ENCODE data around the gene THEM4.

THEM4 gene

DNA sequence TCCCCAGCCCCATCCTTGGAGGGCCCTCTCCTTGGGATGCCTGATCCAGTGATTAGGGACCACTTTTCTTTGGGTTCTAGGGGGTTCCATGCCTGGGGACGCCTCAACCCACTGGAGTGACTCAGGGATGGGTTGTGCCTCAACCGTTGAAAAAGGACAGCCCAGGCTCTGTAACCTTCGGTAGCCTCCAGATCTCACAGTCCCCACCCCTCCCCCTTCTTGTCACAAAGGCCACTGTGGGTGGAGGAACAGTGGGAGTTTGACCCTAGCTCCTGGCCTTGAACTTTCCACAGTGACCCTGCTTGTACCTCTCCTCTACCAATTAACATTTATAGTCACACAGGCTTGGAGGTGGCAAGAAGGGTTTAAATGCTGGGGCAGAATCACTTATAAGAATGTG, 75.1 kb downstream of the THEM4 start:
- no peak for DNase-seq

DNA sequence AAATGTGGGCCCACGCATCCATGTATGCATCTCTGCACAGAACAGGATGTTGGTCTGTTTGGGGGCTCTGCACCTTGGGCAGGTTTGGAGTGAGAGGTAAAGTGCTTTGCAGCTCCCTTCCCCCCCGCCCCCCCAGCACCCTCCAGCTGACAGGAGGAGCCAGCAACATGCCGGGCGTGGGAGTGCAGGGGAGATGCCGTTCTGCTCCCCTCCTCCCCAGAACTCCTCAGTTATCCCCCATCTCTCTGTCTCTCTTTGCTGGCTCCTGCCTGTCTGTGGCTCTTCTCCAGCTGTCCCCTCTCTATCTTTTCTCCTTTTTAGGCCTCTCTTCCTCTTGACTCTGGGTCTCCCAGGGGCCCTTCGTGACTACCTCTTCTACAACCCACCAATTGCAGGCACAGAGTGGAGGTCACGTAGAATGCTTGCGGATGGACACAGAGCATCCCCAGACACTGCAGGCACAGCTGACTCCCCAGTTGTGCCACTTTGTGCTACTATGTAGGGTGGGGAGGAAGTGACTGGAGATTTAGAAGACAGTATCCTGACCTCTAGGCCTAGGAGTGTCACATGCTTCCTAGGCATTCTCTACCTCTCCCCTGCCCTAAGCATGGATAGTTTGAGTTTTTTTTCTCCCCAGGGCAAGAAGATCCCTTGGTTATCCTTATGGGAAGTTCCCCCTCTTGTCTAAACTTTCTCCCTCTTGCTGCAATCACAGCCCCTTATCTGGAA, 76.0 kb downstream of the THEM4 start:
- no peak for DNase-seq

DNA sequence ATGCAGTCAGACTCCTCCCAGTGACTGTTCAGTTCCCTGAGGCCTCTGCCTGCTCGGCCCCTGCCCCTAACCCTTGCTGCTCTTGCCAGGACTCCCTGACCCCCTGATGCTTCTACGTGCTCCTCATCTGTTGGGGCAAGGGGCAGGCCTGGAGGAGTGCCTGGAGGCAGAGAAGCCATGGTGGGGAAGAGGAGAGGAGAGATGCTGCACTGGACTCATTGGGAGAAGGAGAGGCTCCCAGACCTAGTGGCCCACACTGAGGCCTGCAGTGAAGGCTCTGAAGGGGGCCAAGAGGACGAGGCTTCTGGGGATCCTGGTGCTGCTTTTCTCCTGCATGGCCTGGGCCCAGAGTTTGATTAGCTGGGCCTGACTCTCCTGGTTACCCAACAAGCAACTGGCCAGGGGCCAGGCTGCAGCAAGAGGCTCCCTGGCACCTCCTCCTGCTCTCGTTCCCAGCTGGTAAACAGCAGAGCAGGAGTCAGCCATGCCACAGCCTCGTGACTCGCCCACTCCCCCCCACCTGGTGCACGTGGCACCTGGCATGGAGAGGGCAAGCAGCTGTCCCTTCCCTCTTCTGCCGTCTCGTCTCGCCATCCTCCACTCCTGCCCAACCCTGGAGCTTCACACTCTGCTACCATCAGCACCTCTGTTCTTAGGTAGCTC, 76.9 kb downstream of the THEM4 start:
- peak; percentile 95 for DNase-seq

DNA sequence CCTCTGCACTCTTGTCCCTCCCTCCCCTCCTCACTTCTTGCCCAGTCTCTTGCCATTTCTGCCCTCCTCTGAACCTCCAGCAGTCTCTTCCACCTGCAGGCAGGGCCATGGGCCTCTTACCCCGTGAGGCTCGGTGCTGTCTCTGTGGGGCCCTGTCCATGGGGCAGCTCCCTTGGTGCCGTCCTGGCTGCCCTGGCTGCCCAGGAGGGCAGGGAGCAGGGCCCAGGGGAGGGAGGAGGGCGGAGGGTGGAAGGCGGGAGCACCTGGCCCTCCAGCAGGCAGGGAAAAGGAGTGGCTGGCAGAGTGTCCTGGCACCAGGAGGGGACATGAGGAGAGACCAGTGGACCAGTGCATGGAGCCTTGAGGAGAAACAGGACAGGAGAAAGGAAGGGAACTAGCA, 77.7 kb downstream of the THEM4 start, which contains the start of gene RORC:
TSS of gene RORC (minus strand) at position 198 of the 400 bp plus-strand sequence. CDS start at position 160, 38 bp downstream.
- peak; percentile 26 for DNase-seq

DNA sequence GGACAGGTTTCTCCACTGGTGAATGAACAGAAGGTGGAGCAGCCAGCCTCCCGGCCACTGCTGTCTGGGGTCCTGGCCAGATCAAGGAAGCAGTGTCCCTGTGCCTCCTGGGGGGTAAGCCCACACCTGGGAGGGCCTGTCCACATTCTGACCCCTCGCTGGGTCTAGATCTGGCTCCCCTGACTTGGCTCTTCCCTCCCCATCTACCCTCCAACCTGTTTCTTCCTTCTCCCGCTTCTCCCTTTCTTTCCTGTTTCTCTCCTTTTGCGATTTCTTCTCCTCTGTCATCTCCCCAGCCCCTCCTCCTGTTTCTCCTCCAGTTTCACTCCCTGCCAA, 78.1 kb downstream of the THEM4 start:
- no peak for DNase-seq

DNA sequence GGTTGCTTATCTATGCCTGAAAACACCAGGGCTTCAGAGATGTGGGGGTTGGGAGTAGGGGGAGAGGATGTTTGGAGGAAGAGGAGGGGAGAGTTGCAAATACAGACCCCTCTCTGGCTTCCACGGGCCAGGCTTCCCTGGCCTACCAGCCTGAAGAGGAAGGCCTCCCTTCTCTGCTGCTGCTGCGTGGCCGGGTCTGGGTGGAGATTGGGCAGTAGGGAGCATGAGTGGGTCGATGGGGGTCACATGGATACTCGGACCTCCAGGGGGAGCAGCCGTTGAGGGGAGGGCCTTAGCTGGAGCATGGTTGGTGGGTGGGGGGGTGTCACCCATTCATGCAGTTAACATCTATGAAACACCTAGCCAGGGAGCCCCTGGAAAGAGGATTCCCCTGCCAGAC, 79.3 kb downstream of the THEM4 start:
- no peak for DNase-seq

DNA sequence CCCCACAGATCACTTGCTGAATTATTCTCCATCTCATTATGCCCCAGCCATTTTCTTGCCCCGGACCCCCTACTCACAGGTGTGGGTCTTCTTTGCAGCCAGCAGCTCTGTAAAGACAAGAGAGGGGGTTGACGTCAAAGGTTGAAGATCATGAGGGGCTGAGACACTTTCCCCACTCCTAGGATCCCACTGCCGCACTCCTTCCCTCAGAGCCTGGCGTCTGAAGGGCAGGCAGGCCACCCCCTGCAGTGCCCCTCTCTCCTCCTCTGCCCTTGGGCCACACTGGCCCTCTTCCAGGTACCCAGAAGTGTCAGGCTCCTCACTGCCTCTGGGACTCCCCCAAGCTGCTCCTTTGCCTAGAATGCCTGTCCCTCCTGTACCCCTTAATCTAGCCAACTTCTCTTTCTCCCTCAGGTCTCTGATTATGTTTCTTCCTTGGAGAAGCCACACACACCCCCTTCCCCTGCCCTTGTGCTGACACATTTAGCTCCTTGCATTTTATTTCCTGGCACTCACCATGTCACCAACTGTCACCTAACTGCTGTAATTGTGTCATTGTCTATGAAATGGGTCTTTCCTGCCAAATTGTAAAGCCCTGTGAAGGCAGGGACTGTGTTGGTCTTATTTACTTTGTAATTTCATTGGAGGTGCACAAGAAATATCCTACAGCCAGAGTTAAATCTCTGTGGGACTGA, 79.8 kb downstream of the THEM4 start:
- no peak for DNase-seq

DNA sequence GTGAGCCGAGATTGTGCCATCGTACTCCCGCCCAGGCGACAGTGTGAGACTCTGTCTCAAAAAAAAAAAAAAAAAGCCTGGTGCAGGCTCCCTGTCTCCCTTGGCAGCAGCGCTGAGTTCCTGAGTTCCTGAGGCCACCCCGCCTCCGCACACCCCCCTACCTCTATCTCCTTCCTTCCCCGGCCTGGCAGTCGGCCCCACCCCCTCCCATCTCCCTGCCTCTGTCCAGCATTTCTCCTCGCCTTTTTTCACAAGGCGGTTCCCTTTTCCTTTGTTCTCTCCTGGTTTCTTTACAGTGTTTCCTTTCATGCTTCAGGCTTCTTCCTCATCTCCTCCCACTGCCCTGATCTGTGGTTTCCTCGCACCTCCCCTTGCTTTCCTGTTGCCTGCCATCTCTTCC, 80.4 kb downstream of the THEM4 start:
- DNase-seq = peak; percentile 30

DNA sequence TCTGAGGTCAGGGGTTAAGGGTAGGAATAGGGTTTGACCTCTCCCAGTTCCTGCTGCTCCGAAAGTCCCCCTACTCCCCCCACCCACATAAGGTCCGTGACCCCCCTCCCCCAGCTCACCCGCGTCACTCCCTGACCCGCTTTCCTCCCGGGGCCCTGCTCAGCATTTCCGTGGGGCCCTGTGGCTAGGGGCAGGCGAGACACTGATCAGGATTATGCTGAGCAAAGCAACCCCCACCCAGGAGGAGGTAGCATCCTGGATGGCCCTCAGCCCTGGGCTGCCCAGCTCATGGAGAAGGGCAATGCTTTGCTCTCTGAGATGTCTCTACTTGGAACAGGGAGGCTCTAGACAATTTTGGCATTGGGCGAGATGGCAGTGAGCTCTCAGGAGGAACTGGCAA, 81.5 kb downstream of the THEM4 start:
- DNase-seq = no peak

DNA sequence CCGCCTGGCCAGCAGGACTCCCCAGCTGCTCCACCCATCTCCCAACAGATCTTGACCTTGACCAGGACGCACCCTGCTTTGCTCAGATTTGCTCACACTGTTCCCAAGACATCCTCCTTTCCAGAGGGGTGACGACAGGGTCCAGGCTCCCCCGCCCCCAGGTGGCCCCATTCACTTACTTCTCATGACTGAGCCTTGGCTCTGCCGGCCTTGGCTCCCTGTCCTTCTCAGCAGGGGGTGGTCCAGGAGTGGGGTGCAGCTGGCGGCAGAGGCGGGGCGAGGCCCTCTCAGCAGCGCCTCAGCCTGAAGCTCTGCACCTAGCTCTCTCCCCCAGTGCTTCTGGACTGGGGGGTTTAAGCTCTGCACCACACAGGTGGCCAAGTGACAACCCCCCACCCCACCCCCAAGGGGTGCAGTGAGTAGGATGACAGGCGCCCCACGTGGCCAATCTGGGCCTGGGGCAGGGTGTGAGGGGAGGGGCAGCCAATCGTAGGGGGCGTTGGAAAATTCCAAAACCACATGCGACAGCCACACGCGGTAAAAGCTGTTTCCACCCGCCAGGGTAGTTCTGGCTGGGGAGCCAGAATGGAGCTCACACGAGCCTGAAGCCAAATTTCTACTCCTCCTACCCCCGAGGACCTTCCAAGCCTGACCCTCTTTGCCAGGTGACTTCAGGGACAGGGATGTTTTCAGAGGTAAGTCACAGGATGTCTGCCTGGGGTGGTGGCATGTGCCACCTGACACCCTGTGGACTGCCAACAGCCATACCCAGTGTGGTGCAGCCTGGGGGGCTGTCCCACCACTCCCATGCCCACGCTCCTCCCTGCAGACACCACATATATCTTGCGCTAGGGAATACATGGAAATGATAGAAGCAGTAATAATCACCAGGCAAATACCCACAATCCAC, 83.3 kb downstream of the THEM4 start:
- DNase-seq = no peak

DNA sequence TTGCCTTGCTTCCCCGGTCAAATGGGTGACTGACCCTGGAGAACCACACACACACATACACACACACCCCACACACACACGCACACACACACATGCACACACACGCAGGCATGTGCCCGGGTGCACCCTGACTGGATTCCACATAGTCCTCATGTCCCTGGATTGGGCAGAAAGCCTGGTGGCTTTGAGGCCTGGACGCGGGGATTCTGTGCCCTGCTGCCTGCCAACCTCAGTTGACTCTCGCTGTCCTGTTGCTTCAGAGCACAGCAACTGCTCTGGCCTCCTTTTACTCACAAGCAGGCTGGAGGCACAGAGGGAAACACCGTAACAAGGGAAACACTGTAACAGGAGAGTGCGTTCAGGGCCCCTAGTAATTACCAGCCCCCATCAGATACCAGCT, 84.1 kb downstream of the THEM4 start:
- DNase-seq = no peak

Data from DMS79 (cell line).